Activated B cell treated with CpG ODN at 0.5 μM for 24 hours (primary cell): ENCODE results near the gene ADARB1. TPM values are rescaled to one million over a fixed set of nuclear protein-coding genes. Genes with fewer than 3 reads are reported as not detected.

Source experiments
- ATAC-seq: fragments of 200-7000 bp; cut with Tn5 transposase; one replicate; pipeline ENCODE4 v1.10.0; 2021; ENCODE audit warnings: low read depth, mild to moderate bottlenecking, moderate library complexity
- CTCF ChIA-PET: fragments of 350-600 bp; sonication (Branson Sonifier 250); formaldehyde crosslinking; loops from one replicate; lab custom pipeline; 2021; ENCODE audit warnings: antibody characterized with exemption; lab: Charles Lee
- POLR2A ChIA-PET: fragments of 350-600 bp; sonication (Branson Sonifier 250); formaldehyde crosslinking; loops from one replicate; lab custom pipeline; 2021; ENCODE audit warnings: antibody characterized with exemption; lab: Charles Lee
- DNase-seq: peaks from one replicate; pipeline ENCODE4 v3.0.0; 2022
- H3K27ac Mint-ChIP-seq: one replicate; pipeline ENCODE4 v1.8.0; 2020; ENCODE audit warnings: mixed read lengths
- H3K27me3 Mint-ChIP-seq: one replicate; pipeline ENCODE4 v1.8.0; 2021; ENCODE audit warnings: mixed read lengths
- H3K36me3 Mint-ChIP-seq: one replicate; pipeline ENCODE4 v1.8.0; 2021; ENCODE audit warnings: low read depth, mixed read lengths
- H3K4me1 Mint-ChIP-seq: one replicate; pipeline ENCODE4 v1.8.0; 2021; ENCODE audit warnings: mixed read lengths
- H3K4me3 Mint-ChIP-seq: one replicate; pipeline ENCODE4 v1.8.0; 2020; ENCODE audit warnings: mild to moderate bottlenecking, mixed read lengths
- H3K9me3 Mint-ChIP-seq: one replicate; pipeline ENCODE4 v1.8.0; 2020; ENCODE audit warnings: mixed read lengths
- intact Hi-C: fragments of 100-400 bp; cut with micrococcal nuclease; formaldehyde crosslinking; loops from one replicate; pipeline ENCODE4 v1.15.1; 2024
- total RNA-seq: library from RNA; stranded (reverse); gene quantifications from 2 replicates; pipeline ENCODE4 v1.2.3, GENCODE V29; 2022
- TF ChIP-seq, protein P1 (sequence below): fragments of 200-600 bp; IDR thresholded peaks from one replicate; pipeline ENCODE4 v1.8.0; 2022; ENCODE audit warnings: antibody characterized with exemption, mild to moderate bottlenecking

ADARB1 gene
- total RNA-seq, 1 donor from 2014 or later = 22.6 TPM

DNA sequence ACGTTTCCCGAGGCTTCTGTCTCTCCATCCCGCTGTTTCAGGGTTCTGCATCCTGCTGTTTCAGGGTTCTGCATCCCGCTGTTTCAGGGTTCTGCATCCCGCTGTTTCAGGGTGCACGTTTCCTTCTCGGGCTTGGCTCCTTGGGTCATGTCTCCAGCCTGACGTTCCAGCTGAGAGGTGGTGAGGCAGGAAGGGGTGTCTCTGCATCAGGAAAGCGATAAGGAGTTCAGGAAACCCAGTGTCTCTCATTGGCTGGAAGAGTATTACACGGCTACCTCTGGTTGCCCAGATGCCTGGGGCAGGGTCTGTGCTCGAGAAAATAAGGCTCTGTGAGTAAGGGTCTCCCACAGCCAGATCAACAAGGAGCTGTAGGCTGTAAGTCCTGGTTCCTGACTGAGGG is 21.1 kb downstream of the ADARB1 start:
- DNase-seq (no peak), ATAC-seq (no peak)
- Mint-ChIP-seq H3K9me3 (no peaks in the 10 kb centered on the region), H3K4me1 (peaks cover 93% of the 10 kb centered on the region), H3K4me3 (no peak overlapping the region), H3K27ac (no peak overlapping the region), H3K36me3 (peaks cover 5% of the 10 kb centered on the region), H3K27me3 (no peaks in the 10 kb centered on the region)
- POLR2A ChIA-PET = interaction anchor here (1.4 kb wide), 1 partner anchor 30 kb away, joined by 3 read pairs; no protein-coding TSS in a partner anchor
- CTCF ChIA-PET = interaction anchor here (0.8 kb wide), 1 partner anchor 33 kb away, joined by 3 read pairs; no protein-coding TSS in a partner anchor
- TF ChIP-seq, protein P1, sequence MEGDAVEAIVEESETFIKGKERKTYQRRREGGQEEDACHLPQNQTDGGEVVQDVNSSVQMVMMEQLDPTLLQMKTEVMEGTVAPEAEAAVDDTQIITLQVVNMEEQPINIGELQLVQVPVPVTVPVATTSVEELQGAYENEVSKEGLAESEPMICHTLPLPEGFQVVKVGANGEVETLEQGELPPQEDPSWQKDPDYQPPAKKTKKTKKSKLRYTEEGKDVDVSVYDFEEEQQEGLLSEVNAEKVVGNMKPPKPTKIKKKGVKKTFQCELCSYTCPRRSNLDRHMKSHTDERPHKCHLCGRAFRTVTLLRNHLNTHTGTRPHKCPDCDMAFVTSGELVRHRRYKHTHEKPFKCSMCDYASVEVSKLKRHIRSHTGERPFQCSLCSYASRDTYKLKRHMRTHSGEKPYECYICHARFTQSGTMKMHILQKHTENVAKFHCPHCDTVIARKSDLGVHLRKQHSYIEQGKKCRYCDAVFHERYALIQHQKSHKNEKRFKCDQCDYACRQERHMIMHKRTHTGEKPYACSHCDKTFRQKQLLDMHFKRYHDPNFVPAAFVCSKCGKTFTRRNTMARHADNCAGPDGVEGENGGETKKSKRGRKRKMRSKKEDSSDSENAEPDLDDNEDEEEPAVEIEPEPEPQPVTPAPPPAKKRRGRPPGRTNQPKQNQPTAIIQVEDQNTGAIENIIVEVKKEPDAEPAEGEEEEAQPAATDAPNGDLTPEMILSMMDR = no peak
- intact Hi-C loops = no loop called here

DNA sequence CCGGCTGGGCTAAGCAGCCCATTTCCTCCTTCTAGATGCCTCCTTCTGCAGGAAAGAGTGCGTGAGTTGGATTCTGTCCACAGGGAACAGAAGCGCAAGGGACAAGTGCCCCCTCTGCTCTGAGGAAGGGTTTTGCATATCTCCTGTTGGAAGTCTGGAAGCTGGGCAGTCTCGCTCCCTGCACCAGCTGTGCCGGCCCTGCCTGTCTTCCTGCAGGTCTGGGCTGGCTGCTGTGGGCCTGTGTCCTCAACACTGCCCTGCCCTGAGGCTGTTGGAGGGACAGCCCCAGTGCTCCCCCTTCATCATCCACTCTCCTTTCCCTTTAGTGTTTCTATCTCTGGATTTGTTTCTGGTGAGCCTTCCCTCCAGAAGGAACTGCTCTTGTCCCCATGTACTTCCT is 21.8 kb downstream of the ADARB1 start:
- Mint-ChIP-seq H3K9me3 (no peaks in the 10 kb centered on the region), H3K27me3 (no peaks in the 10 kb centered on the region), H3K36me3 (peaks cover 5% of the 10 kb centered on the region), H3K4me3 (peak overlapping the region; percentile 7), H3K27ac (peak overlapping the region; percentile 70), H3K4me1 (peaks cover 86% of the 10 kb centered on the region)
- TF ChIP-seq, protein P1 = no peak
- no peak for ATAC-seq
- POLR2A ChIA-PET = interaction anchor here (1.4 kb wide), 1 partner anchor 29 kb away, joined by 3 read pairs; no protein-coding TSS in a partner anchor
- DNase-seq = no peak
- intact Hi-C loops = loop anchor here (2.0 kb wide), 1 partner anchor 15 kb away; no protein-coding TSS in a partner anchor
- CTCF ChIA-PET = interaction anchor here (1.2 to 12.5 kb wide), 4 partner anchors 11 to 146 kb away, joined by 4 to 212 read pairs (median 6); no protein-coding TSS in a partner anchor

DNA sequence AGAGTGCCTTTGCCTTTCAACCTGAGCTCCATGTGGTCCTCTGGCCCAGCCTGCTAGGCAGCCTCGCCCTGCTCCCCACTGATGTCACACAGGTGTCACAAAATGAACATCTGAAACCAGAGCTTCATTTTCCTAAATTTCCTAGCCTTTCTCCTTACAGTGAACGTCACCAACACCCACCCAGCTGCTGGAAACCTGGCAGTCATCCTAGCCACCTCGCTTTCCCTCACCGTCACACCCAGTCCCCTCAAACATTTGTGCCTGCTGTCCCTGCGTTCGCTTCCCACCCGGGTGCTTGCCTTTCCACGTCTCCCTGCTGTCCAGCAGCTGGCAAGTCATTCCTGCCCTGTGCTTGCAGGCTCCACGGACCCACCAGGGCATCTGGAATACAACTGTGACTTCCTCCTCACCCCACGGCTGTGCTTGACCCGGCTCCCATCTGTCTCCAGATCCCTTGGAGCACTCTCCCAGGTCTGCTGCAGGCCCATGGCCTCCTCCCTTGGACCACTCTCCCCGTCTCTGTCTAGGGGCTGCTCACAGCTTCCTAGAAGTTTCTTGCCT is 23.5 kb downstream of the ADARB1 start:
- Mint-ChIP-seq H3K4me1 (peaks cover 85% of the 10 kb centered on the region), H3K9me3 (no peaks in the 10 kb centered on the region), H3K27ac (peak overlapping the region; percentile 18), H3K27me3 (no peaks in the 10 kb centered on the region), H3K4me3 (no peak overlapping the region), H3K36me3 (peaks cover 5% of the 10 kb centered on the region)
- ChIA-PET CTCF (interaction anchor here (0.7 to 12.5 kb wide), 11 partner anchors 9 to 148 kb away, joined by 3 to 212 read pairs (median 4); no protein-coding TSS in a partner anchor), POLR2A (interaction anchor here (1.2 kb wide), 1 partner anchor 15 kb away, joined by 4 read pairs; no protein-coding TSS in a partner anchor)
- DNase-seq = no peak
- intact Hi-C loops = loop anchor here (2.0 kb wide), 1 partner anchor 13 kb away; no protein-coding TSS in a partner anchor
- TF ChIP-seq, protein P1 = no peak
- no peak for ATAC-seq

DNA sequence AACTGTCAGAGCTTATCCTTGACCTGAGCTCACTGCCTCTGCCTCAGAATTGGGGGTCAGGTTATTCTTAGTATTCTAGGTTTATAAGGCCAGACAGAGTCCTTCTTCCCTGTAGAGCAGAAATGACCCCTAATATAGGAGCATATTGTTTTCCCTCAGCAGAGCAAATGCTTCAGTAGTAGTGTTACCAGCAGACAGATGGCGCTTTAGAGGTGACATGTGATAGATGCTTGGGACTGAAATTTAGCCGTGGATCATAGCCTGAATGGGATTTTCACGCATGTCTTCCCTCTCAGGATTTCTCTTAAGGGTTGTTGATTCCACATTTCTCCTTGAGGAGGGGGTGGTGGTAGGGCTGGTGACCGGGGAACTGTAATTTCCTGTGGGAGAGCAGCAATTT is 24.5 kb downstream of the ADARB1 start:
- ATAC-seq (peak; percentile 46), DNase-seq (no peak)
- intact Hi-C loops = loop anchor here (1.0 kb wide), 1 partner anchor 29 kb away; no protein-coding TSS in a partner anchor
- POLR2A ChIA-PET = no interaction called here
- Mint-ChIP-seq H3K4me1 (peaks cover 85% of the 10 kb centered on the region), H3K4me3 (no peak overlapping the region), H3K27me3 (no peaks in the 10 kb centered on the region), H3K36me3 (peaks cover 5% of the 10 kb centered on the region), H3K9me3 (no peaks in the 10 kb centered on the region), H3K27ac (peak overlapping the region; percentile 60)
- CTCF ChIA-PET = interaction anchor here (0.7 to 12.5 kb wide), 11 partner anchors 10 to 207 kb away, joined by 3 to 212 read pairs (median 4); no protein-coding TSS in a partner anchor
- TF ChIP-seq, protein P1 = no peak

DNA sequence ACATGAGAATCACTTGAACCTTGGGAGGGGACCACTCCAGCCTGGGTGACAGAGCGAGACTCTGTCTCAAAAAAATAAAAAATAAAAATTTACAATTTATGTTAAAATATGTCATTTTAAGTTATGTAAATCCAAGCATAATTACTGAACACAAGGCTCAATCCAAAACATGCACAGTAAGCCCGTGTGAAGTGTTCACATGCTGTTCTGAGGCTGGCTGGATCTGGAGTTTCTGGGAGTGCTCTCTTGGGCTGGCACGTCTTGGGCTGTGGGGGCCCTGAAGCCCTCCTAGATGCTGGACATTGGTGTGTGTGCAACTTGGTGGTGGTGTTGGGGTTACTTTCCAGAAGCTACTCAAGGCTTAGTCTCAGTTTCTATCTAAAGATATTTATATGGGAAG is 25.2 kb downstream of the ADARB1 start:
- peaks cover 85% of the 10 kb centered on the region for H3K4me1 Mint-ChIP-seq
- no peak for ATAC-seq
- no peak for DNase-seq
- no peak overlapping the region for H3K4me3 Mint-ChIP-seq
- TF ChIP-seq, protein P1 = no peak
- no peaks in the 10 kb centered on the region for H3K9me3 Mint-ChIP-seq
- H3K27ac Mint-ChIP-seq = no peak overlapping the region
- peaks cover 5% of the 10 kb centered on the region for H3K36me3 Mint-ChIP-seq
- no peaks in the 10 kb centered on the region for H3K27me3 Mint-ChIP-seq
- ChIA-PET POLR2A (no interaction called here), CTCF (interaction anchor here (0.7 to 12.5 kb wide), 9 partner anchors 10 to 208 kb away, joined by 3 to 212 read pairs (median 4); no protein-coding TSS in a partner anchor)
- intact Hi-C loops = loop anchor here (1.0 kb wide), 1 partner anchor 29 kb away; no protein-coding TSS in a partner anchor
